ENCODE results near the gene ERBB4.

The ERBB4 gene

DNA sequence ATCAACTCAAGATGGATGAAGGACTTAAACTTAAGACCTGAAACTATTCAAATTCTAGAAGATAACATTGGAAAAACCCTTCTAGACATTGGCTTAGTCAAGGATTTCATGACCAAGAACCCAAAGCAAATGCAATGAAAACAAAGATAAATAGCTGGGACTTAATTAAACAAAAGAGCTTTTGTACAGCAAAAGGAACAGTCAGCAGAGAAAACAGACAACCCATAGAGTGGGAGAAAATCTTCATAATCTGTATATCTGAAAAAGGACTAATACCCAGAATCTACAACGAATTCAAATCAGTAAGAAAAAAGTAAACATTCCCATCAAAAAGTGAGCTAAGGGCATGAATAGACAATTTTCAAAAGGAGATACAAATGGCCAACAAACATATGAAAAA is 171.2 kb downstream of the ERBB4 start:
- no peak for DNase-seq (ENCODE audit: extremely low read depth in 1 of 2, low read depth in 1 of 2)

DNA sequence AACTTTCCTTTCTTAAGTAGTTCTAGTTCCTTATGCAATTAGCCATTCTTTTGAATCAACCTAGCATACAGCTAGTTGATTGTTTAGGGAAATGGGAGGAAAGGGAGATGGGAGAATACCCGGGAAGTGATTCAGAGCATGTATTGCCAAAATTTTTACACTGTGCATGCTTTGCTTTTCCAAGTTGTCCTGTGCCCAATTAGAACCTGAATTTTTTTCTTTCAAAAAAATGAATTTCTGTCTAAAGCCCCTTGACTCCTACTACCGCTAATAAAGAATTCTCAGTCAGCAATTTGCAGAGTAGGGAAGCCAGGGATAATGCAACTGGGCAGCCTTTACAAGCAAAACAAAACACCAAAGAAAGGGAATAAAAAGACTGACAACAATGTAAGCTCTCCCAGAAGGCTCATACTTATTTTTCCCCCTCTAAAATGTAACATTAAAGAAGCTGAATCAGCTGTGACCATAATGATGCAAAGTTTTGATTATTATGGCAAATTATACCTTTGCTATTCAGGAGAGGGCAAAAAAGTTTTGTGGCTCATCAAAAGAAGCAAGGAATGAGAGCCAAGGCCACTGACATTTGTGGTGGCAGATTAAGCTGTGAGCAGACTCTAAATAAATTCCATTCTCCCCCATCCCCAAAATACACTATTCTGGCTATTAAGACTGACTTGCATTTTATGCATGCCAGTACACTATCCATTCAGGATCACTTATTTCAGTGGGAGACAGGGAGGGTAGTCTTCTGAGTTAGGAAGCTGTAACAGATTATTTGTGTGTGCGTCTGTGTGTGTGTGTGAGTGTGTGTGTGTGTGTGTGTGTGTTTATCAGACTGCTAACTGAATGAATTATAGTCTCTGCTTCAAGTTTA is 174.3 kb downstream of the ERBB4 start:
- DNase-seq (ENCODE audit: extremely low read depth in 1 of 2, low read depth in 1 of 2): no peak

DNA sequence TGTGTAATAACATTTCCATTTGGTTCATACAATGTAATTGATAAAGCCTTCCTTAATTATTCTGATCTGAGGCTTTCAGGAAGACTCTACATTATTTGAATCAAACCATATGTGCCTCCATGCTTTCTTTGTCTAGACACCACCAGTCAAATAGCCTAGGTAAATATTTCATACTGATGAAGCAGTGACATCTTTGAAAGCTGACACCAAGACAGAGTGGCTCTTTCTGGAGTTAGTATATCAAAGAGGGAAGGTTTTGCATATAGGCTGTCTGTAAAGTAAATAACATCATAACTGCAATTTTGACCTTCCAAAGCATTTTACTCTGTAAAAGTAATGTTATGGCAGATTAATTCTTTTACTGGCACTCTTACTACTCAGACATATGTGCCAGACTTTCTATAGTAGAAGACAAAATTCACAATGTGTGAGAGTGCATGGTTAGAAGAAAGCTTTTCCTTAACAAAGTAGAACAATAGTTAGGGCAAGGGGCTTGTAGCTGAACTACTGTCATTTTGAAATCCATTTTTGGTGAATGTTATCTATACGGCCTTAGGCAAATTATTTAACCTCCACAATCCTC is 177.3 kb downstream of the ERBB4 start:
- DNase-seq (ENCODE audit: extremely low read depth in 1 of 2, low read depth in 1 of 2): no peak

DNA sequence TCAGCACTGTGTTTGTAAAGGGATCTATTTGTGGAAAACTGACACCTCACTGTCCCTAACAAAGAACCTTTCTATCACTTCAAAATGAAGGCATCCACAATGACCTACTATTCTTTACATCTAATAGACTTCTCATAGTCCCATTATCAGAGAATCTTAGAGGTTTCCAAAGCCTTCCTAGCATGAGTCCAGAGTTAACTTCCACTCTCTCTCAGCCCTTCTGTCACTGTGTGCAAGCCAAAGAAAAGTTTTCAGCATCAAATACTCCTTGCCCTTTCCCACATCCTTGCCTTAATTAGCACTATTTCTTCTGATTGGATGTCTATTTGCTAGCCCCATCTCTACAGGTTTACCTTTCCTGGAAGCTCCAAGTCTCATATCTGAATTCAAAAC is 178.5 kb downstream of the ERBB4 start:
- DNase-seq (ENCODE audit: extremely low read depth in 1 of 2, low read depth in 1 of 2): no peak

DNA sequence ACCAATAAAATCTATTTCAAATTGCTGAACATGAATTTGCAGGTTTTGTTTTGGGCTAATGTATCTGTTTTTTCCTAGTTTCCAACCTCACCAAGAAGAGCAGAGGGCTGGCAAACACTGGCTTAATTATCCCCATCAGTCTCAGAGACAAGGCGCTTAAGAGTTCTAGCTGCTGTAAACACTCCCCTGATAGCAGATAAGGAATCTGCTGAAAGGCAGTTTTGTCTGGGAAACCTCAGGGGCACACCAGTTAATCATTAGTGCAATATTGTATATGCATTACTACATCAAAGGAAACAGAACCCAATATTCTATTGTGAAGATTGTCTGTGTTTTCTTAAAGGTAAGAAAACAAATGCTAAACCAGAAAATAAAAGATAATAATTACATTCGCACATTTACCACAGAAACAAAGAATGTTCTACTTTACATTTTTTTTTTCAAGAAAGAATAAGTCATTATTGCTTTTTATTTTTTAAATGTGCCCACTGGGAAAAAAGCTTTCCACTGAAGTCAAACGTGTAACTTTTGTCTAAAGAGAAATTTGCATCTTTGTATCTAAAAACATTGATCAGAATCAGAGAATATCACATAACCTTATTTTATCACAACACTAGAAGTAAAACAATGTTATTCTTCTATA is 179.1 kb downstream of the ERBB4 start:
- DNase-seq (ENCODE audit: extremely low read depth in 1 of 2, low read depth in 1 of 2): no peak

DNA sequence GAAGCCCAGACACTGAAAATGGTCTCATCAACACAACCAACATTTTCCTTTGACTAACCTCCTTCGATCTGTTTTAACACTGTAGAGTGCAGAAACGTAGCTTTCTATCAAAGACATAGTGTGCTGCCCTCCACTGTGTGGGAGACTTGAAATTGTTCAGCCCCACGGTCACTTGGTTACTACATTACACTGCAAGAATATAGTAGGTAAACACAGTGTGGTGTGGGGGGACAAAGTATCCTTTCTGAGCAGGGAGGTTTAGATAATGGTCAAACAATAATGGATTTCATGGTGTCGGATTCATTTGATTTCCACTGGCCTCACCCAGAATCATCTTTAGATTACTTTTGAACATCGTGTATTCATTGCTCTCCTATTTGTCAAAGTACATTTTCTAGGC is 181.0 kb downstream of the ERBB4 start:
- DNase-seq (ENCODE audit: extremely low read depth in 1 of 2, low read depth in 1 of 2): no peak

DNA sequence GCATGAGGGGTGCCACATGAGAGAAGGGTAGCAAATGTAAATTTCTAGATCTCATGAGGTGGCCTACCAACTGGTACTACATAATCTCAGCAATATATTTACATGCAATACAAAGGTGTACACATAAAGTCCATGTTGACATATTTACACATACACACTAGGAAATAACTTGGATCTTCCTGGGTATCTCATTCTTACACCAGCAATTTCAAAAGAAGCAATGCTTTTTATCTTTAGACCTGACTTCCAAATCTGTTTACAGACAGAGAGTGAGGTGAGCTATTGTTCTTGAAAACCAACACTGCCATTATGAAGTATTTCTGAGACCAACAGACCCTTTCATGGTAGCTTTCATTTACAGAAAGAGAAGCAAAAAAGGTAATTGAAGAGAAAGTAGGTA is 184.2 kb downstream of the ERBB4 start:
- DNase-seq (ENCODE audit: extremely low read depth in 1 of 2, low read depth in 1 of 2): no peak

DNA sequence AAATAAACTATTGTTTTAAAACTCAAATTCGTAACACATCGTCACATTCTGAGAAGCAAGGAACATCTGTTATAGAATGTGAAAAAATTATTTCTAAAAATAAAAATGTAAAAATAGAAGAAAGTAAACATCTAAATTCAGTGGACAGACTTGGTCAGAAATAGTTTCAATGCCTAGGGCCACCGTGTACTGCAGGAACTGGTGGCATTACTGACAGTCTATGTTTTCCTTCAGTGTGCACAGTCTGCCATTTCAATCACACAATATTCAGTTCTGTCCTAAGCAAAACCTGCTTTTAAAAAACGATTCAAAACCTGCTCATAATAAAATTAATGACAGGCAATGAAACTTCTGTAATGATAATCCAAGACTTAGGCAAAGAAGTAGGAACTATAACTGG is 190.1 kb downstream of the ERBB4 start:
- DNase-seq (ENCODE audit: extremely low read depth in 1 of 2, low read depth in 1 of 2): no peak

DNA sequence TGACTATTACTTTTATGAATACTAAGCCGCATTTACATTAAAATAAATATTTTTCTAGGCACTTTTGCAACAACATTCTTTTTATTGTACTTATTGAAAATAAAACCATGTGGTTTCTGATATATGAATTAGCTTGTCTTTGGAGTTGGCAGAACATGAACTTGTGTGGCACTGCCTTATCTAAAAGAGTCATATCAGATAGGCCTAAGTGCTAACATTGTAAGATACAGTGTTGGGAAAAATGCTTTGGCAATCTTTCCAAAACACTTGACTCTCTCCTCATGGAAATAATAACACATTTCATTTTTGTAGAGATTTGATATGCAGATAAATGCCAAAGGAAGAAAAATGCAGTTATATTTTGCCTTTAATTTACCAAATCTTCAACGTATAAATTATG is 191.7 kb downstream of the ERBB4 start:
- DNase-seq (ENCODE audit: extremely low read depth in 1 of 2, low read depth in 1 of 2): no peak

DNA sequence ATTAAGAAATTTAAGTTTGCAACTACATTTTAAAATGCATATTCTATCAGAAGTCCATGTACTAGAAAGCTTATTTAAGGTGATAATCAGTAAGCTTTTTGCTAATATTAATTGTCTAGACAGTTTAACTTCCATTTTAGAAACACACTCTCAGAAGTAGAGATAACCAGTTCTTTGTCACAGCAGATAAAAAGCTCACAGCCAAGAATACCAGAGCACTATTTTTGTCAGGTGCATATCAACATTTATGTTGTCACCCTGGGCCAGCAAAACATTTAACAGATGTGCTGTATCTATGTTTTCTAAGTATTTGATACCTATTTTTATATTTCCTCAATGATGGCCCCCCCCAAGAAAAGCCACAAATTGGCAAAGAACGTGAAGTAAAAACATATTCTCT is 192.6 kb downstream of the ERBB4 start:
- no peak for DNase-seq (ENCODE audit: extremely low read depth in 1 of 2, low read depth in 1 of 2)

DNA sequence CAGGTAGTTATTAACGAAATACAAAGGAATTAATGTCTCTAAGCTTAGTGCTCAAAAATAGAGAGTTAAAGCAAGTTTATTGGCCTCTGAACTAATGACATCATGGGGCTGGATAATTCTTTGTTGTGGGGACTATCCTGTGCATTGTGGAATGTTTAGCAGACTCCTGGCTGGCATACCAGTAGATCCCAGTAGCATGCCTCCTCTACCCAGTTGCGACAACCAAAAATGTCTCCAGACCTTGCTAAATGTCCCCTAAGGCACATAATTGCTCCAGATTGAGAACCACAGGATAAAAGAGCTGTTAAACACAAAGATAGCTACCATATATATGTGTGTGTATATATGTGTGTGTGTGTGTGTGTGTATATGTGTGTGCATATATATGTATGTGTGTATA is 194.5 kb downstream of the ERBB4 start:
- DNase-seq (ENCODE audit: extremely low read depth in 1 of 2, low read depth in 1 of 2): no peak

DNA sequence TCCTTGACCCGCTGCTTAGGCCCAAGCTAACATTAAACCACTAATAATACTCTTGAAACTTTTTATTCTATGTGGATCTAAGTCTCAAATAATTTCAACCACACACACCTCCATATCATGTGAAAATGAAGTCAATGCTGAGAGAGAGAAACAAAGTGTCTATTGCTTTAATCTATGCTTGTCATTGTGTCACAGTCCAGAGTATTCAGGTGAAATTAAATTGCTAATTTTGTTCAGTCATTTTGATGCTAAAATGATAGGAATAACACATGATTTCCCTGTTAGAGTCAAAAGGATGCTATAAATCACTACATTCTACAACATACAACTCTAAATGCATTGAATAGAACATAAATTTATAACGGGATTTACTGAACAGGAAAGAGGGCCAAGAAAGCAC is 195.4 kb downstream of the ERBB4 start:
- DNase-seq (ENCODE audit: extremely low read depth in 1 of 2, low read depth in 1 of 2): no peak

DNA sequence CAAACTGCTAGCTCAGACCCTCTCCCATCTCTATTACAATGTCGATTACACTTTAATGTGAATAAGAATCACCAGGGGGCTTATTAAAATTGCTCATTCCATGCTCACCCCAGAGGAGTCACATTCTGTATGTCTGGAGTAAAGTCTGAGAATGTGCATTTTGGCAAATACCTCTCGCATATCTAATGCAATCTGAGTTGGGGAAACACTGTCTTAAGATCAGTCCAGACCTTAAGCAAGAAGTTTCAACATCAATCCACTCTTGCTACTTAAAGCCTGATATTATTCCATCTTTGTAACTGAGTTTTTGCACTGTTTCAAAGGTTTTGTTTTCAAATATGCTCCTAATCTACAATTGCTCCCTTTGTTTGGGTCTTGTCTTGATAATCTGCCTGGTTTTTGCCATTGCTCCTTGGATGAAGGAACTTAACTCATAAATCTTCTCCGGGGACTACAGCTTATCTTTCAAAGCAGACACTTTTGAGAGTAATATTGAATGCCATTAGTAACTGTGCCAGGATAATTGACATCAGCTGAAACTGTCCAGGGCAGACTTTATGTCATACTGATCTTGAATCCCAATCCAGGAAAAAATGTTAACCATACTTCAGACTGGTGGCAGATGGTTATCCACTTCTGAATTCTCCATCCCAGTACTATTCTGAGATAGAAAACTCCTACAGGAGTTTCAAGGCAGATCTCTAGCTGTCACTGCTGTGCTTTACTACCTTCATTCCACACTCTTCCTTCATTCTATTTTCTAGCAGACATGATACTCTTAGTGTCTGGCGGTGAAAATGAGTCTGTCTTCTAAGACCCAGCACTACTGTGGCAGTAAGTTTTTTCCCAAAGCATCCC is 200.9 kb downstream of the ERBB4 start:
- DNase-seq (ENCODE audit: extremely low read depth in 1 of 2, low read depth in 1 of 2): no peak

DNA sequence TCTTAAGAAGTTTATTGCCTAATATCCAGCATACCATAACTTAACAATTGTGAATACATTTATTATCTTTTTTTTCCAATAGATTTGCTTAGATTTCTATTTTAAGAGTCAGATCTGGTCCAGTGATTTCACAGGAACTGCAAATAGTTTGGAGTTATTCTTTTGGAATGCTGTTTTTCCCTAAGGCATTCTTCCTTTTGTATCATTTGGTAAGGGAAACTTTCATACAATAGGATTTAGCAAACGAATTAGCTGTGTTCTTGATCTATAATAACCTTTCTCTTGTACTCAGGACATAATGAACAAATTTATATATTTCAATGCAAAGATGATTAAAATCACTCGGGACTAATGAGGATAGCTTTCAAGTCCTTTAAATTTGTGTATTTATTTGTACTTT is 201.6 kb downstream of the ERBB4 start:
- no peak for DNase-seq (ENCODE audit: extremely low read depth in 1 of 2, low read depth in 1 of 2)

DNA sequence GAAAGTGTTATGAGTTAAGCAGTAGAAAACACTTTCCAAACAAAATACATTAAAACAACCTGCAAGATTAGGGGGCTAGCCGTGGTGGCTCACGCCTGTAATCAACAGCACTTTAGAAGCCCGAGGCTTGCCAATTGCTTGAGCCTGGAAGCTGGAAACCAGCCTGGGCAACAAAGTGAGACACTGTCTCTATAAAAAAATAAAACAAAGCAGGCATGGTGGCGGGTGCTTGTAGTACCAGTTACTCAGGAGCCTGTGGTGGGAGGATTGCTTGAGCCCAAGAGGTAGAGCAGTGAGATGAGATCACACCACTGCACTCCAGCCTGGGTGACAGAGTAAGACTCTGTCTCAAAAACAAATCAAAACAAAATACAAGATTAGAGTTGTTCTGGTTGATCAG is 208.3 kb downstream of the ERBB4 start:
- no peak for DNase-seq (ENCODE audit: extremely low read depth in 1 of 2, low read depth in 1 of 2)

DNA sequence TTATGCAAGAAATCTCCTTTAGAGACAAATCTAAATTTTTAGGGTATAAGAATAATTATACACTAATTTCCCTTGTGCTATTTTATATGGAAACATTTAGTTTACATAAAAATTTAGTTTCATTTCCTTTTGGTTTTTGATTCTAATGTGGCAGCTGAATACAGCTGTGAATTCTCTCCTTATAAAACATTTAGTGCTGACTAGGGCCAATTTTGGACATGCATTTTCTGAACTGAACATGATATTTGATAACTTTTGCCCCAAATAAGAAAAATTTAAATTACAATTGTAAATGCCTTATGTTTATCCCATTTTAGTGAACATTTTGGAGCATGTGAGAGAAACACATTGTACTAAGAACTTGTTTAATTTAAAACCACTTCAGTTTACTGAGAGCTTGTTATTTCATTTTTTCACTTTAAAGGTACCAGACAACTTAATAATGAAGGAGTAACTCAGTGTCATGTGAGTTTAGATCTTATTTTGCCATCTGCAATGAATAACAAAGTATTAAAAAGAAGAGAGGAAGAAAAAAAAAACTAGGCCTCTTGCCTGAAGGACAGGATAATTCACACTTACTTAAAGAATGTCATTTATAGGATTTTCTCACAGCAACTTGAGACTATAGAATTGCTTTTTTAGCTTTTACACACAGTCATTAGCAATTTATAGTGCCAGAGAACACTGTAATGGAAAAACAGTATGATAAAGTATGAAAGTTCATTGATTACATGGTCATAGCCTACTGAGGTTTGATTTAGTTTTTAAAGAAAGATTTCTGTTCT is 209.7 kb downstream of the ERBB4 start:
- DNase-seq (ENCODE audit: extremely low read depth in 1 of 2, low read depth in 1 of 2): no peak

DNA sequence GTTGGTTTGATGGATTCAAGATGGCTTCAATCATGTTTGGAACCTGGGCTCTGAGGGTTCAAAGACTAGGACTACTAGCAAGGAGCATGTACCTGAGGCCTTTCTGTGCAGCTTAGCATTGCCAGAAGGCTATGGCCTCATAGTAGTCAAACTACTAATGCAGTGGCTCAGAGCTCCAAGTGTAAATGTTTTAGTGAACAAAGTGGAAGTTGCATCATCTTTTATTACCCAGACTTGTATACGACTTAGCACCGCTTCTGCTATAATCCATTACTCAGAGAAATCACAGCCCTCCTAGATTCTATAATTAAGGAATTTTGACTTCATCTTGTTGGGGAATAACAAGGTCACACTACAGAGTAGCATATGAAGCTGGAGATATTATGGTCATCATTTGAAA is 210.5 kb downstream of the ERBB4 start:
- no peak for DNase-seq (ENCODE audit: extremely low read depth in 1 of 2, low read depth in 1 of 2)

DNA sequence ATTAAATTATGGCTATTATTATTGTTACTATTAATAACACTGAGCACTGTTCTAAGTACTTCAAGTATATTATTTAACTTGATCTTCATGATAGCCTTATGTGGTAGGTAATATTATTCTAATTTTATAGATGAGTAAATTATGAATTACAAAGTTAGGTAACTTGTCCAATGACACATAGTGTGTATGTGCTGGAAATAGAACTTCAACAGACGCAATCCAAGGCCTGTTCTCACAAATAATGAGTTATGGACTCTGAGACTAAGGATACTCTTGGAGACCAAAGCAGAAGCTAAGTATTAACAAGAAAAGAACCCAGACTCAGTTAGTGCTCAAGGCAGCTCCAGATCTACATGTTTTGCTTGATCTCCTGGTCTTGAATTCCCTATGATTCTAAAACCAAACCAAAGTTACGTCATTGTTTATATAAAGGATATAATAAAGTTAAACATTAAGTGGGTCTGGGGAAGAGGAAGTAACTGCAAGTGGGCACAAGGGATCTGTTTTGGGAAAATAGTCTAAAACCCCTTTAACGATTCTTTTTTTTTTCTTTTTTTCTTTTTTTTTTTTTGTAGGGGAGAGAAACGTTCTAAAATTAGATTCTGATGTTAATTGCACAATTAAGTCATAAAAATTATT is 211.3 kb downstream of the ERBB4 start:
- no peak for DNase-seq (ENCODE audit: extremely low read depth in 1 of 2, low read depth in 1 of 2)

DNA sequence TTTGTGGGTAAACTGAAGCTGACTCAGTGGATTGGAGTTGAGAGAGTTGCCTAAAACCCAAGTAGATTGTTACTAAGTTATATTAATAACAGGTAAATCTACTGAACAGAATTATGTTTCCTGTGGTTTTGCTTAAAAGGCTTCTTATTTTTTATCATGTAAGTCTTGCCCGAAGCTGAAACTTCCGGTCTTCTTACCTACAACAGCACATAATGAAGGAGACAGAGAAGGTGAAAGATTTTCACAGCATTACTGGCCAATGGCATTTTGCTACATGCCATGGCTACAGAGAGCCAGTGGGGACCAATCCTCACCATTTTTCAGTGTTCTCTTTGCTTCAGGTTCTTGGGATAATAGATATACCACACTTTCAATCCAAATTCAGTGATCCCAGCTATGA is 220.0 kb downstream of the ERBB4 start:
- DNase-seq (ENCODE audit: extremely low read depth in 1 of 2, low read depth in 1 of 2): no peak

DNA sequence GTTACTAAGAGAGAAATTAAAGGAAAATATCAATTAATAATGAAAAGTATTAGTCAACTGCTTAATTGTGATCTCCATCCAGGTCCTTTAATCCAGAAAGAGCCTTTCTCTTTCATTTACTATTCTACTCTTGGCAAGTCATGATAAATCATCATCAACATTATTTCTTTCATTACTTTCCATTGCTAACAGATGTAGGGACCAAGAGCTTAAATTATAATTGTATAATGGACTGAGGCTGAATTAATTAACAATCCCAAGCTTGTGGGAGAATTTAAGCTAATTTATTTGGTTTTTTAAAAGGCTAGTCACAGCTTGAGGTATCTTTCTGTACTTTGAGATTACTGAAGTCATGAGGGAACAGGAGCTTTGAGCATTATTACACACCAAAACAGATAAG is 223.9 kb downstream of the ERBB4 start:
- DNase-seq (ENCODE audit: extremely low read depth in 1 of 2, low read depth in 1 of 2): no peak
